Ishikawa (cell line): ENCODE measurements around the gene DSCAML1.

Experiments
- CEBPB ChIP-seq: IDR thresholded peaks from 2 replicates; pipeline ENCODE4 v1.6.1; 2012
- CREB1 ChIP-seq: IDR thresholded peaks from 2 replicates; pipeline ENCODE4 v1.6.1; 2012; ENCODE audit warnings: low read depth
- EGR1 ChIP-seq: IDR thresholded peaks from 2 replicates; pipeline ENCODE4 v1.6.1; 2012
- EP300 ChIP-seq: IDR thresholded peaks from 2 replicates; pipeline ENCODE4 v1.6.1; 2012; ENCODE audit warnings: borderline replicate concordance
- FOXM1 ChIP-seq: IDR thresholded peaks from 2 replicates; pipeline ENCODE4 v1.6.1; 2012; ENCODE audit warnings: low read depth, borderline replicate concordance
- NFIC ChIP-seq: IDR thresholded peaks from 2 replicates; pipeline ENCODE4 v1.6.1; 2012
- RAD21 ChIP-seq: IDR thresholded peaks from 2 replicates; pipeline ENCODE4 v1.6.1; 2012; ENCODE audit warnings: low read depth
- TAF1 ChIP-seq: IDR thresholded peaks from 2 replicates; pipeline ENCODE4 v1.6.1; 2012; ENCODE audit warnings: low read depth, mild to moderate bottlenecking
- TCF12 ChIP-seq: IDR thresholded peaks from 2 replicates; pipeline ENCODE4 v1.6.1; 2012; ENCODE audit warnings: low read depth
- TEAD4 ChIP-seq: IDR thresholded peaks from 2 replicates; pipeline ENCODE4 v1.6.1; 2012
- YY1 ChIP-seq: IDR thresholded peaks from 2 replicates; pipeline ENCODE4 v1.6.1; 2012; ENCODE audit warnings: low read depth
- ZBTB7A ChIP-seq: IDR thresholded peaks from 2 replicates; pipeline ENCODE4 v1.6.1; 2012; ENCODE audit warnings: low read depth
- TF ChIP-seq, protein P1 (sequence below): IDR thresholded peaks from 2 replicates; pipeline ENCODE4 v1.6.1; 2012
- TF ChIP-seq, protein P2 (sequence below): IDR thresholded peaks from 2 replicates; pipeline ENCODE4 v1.6.1; 2012
- TF ChIP-seq, protein P3 (sequence below): IDR thresholded peaks from 2 replicates; pipeline ENCODE4 v1.6.1; 2012; ENCODE audit warnings: low read depth, mild to moderate bottlenecking

DSCAML1 gene

DNA sequence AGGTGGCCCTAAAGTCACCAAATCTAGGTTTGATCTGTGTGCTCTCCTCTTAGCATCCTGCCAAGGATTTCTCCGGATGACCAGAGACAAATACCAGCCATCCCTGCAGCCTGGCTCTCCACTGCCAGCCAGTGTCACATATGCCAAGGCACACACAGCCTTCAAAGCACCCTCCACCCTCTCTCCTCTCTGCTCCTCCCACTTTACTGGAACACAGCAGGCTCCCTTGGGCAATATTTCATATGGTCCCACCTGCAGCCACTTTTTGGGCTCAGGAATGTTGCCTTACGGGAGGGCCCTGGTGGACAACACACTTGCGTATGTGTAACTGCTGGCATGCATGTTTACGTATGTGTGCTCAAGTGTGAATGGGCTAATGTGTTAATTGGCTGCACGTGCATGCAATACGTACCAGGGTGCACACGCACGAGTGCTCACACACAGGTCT lies 285.5 kb downstream of the DSCAML1 start:
- TF ChIP-seq CEBPB, result no peak
- no peak for TF ChIP-seq RAD21
- TF ChIP-seq ZBTB7A, result no peak

DNA sequence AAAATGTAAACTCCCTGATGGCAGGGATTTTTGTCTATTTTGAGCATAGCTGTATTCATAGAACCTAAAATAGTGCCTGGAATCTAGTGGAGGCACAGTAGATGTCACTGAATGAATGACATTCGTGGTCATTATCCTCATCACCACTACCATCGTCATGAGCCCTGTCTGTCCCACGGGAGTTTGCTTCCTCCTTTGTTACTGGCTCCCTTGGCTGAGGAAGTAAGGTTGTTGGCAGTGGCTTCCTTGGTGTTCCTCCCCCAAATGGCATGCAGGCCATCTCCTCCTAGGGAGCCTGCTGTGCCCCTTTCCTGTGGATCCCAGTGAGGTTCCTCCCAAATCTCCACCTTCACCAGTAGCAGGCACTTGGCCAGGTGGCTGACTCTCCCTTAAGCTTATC lies 286.4 kb downstream of the DSCAML1 start:
- TF ChIP-seq CEBPB (no peak), RAD21 (no peak), NFIC (no peak), YY1 (no peak), ZBTB7A (no peak), EP300 (no peak), TEAD4 (no peak), EGR1 (no peak), TAF1 (no peak), CREB1 (no peak), FOXM1 (no peak), TCF12 (no peak)
- TF ChIP-seq, protein P1, sequence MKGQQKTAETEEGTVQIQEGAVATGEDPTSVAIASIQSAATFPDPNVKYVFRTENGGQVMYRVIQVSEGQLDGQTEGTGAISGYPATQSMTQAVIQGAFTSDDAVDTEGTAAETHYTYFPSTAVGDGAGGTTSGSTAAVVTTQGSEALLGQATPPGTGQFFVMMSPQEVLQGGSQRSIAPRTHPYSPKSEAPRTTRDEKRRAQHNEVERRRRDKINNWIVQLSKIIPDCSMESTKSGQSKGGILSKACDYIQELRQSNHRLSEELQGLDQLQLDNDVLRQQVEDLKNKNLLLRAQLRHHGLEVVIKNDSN, result no peak
- TF ChIP-seq, protein P2, sequence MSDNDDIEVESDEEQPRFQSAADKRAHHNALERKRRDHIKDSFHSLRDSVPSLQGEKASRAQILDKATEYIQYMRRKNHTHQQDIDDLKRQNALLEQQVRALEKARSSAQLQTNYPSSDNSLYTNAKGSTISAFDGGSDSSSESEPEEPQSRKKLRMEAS, result no peak
- TF ChIP-seq, protein P3, sequence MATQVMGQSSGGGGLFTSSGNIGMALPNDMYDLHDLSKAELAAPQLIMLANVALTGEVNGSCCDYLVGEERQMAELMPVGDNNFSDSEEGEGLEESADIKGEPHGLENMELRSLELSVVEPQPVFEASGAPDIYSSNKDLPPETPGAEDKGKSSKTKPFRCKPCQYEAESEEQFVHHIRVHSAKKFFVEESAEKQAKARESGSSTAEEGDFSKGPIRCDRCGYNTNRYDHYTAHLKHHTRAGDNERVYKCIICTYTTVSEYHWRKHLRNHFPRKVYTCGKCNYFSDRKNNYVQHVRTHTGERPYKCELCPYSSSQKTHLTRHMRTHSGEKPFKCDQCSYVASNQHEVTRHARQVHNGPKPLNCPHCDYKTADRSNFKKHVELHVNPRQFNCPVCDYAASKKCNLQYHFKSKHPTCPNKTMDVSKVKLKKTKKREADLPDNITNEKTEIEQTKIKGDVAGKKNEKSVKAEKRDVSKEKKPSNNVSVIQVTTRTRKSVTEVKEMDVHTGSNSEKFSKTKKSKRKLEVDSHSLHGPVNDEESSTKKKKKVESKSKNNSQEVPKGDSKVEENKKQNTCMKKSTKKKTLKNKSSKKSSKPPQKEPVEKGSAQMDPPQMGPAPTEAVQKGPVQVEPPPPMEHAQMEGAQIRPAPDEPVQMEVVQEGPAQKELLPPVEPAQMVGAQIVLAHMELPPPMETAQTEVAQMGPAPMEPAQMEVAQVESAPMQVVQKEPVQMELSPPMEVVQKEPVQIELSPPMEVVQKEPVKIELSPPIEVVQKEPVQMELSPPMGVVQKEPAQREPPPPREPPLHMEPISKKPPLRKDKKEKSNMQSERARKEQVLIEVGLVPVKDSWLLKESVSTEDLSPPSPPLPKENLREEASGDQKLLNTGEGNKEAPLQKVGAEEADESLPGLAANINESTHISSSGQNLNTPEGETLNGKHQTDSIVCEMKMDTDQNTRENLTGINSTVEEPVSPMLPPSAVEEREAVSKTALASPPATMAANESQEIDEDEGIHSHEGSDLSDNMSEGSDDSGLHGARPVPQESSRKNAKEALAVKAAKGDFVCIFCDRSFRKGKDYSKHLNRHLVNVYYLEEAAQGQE, result no peak

DNA sequence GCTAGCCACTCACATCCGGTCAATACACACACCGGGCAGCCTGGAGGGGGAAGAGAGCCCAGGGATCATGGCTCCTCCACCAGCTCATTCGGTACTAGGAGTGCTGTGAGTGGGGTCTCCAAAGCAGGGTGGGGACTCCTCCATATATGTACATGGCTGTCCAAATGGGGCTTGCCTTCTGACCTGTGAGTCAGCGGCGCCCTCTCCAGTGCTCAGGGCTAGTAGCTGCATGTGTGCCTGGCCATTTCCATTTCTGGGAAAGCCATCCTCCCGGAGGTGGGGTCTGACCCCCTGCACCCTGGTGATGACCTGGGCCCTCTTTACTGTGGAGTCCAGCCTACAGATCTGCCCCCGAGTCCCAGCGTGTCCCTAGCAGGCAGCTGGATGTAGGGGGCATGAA lies 287.5 kb downstream of the DSCAML1 start:
- no peak for TF ChIP-seq NFIC
- no peak for TF ChIP-seq CEBPB
- TF ChIP-seq CREB1, result no peak
- TF ChIP-seq TCF12, result no peak
- TF ChIP-seq TEAD4, result no peak
- TF ChIP-seq, protein P2, result no peak
- no peak for TF ChIP-seq FOXM1
- TF ChIP-seq EGR1, result no peak
- no peak for TF ChIP-seq ZBTB7A
- no peak for TF ChIP-seq TAF1
- no peak for TF ChIP-seq YY1
- TF ChIP-seq, protein P3, result no peak
- TF ChIP-seq, protein P1, result no peak
- TF ChIP-seq RAD21, result no peak
- TF ChIP-seq EP300, result no peak

DNA sequence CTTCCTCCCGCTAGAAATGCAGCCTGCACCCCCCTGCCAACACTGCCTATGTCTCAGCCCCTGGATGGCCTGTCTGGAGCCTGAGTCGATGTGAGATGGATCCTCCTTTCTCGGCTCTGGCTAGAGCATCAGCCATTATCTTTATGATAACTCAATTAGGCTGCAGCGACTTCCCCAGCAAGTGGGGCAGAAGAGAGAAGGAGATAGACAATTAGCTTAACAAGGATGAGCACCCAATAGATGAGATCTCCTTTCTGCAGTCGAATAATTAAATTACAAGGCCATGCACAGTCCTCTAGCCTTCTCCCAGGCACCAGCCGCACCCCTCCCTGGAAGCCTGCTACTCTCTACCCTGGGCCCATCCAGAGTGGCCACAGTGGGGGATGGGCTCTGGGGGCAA lies 290.0 kb downstream of the DSCAML1 start:
- TF ChIP-seq, protein P3, result no peak
- TF ChIP-seq, protein P1, result no peak
